Peyer's patch (tissue), 4 donors: Measurements from ENCODE around the gene TMEM150B. TPM values are rescaled to one million over a fixed set of nuclear protein-coding genes. Genes with fewer than 3 reads are reported as not detected.

Experiments used
- DNase-seq, 3 donors: peaks; one replicate each; pipeline ENCODE4 v3.0.0-alpha.2; 2017 to 2019
- H3K27ac ChIP-seq, 4 donors: fragments of 200-600 bp; sonication (generic); one replicate each; pipeline ENCODE4 v1.5.1; 2016 to 2019
- H3K27me3 ChIP-seq, 2 donors: fragments of 200-600 bp; sonication (generic); one replicate each; pipeline ENCODE4 v1.5.1; 2019
- H3K36me3 ChIP-seq, 3 donors: fragments of 200-600 bp; sonication (generic); one replicate each; pipeline ENCODE4 v1.5.1; 2016 to 2019
- H3K4me1 ChIP-seq, 4 donors: fragments of 200-600 bp; sonication (generic); one replicate each; pipeline ENCODE4 v1.5.1; 2016 to 2019
- H3K4me3 ChIP-seq, 4 donors: fragments of 200-600 bp; sonication (generic); 1 replicate in 3 of 4; 2 replicates in 1 of 4; pipeline ENCODE4 v1.5.1; 2016 to 2019; ENCODE audit warnings: mild to moderate bottlenecking in 1 of 4
- H3K9me3 ChIP-seq, 4 donors: fragments of 200-600 bp; sonication (generic); one replicate each; pipeline ENCODE4 v1.5.1; 2016 to 2019; ENCODE audit warnings: mild to moderate bottlenecking in 1 of 4
- CTCF ChIP-seq, 6 experiments: fragments of 450-650 bp in 4 of 6; fragments of 200-600 bp in 2 of 6; sonication (generic) in 1 of 6; IDR thresholded peaks; one replicate each; pipeline ENCODE4 v1.5.1; 2017 to 2019; ENCODE audit warnings: antibody characterized with exemption in 6 of 6, mild to moderate bottlenecking in 3 of 6, moderate library complexity in 1 of 6
- POLR2A ChIP-seq, 2 donors: fragments of 450-650 bp; IDR thresholded peaks; one replicate each; pipeline ENCODE4 v1.5.1; 2017; ENCODE audit warnings: antibody characterized with exemption in 2 of 2, mild to moderate bottlenecking in 2 of 2, moderate library complexity in 2 of 2
- total RNA-seq, 4 donors: library from RNA; depleted of rRNA; stranded (reverse); fragments of >200 nt; gene quantifications; one replicate each; pipeline ENCODE4 v1.1.0, GENCODE V29; 2016

Gene TMEM150B
- total RNA-seq, 4 donors from 2014 or later = 26.4 to 235 (median 199) TPM

GRCh38 chr19:55279770-55280643, 45.1 kb downstream of the TMEM150B start, which contains the start of gene HSPBP1:
HSPBP1 (minus strand) TSS chr19:55280110; CDS start chr19:55279608, 502 bp downstream.
- Histone ChIP-seq H3K27me3 (no peaks in the 10 kb centered on the region), H3K4me3 (peak within 1 kb of the TSS; percentile 50 to 77 (median 66)), H3K27ac (peak within 1 kb of the TSS; percentile 51 to 82 (median 74)), H3K4me1 (peaks cover 4 to 36% (median 22%) of the 10 kb centered on the region in 4 donors), H3K36me3 (no peaks in the 10 kb centered on the region), H3K9me3 (no peaks in the 10 kb centered on the region)
- TF ChIP-seq CTCF (IDR thresholded peaks at IDR 0.05) (no peak), POLR2A (IDR thresholded peaks at IDR 0.05) (no peak)
- DNase-seq = peak; percentile 93 to 98 (median 98)

GRCh38 chr19:55279340-55279739, 45.8 kb downstream of the TMEM150B start:
- no peaks in the 10 kb centered on the region for H3K27me3 ChIP-seq
- peaks cover 4 to 33% (median 22%) of the 10 kb centered on the region in 4 donors for H3K4me1 ChIP-seq
- H3K36me3 ChIP-seq = peaks cover 0 to 4% (median 0%) of the 10 kb centered on the region in 3 donors
- H3K4me3 ChIP-seq = peak overlapping the region; percentile 50 to 77 (median 66)
- H3K9me3 ChIP-seq = no peaks in the 10 kb centered on the region
- TF ChIP-seq CTCF (IDR thresholded peaks at IDR 0.05) (no peak), POLR2A (IDR thresholded peaks at IDR 0.05) (no peak)
- no peak for DNase-seq
- H3K27ac ChIP-seq = peak overlapping the region; percentile 51 to 82 (median 74)

- H3K27ac ChIP-seq = no peak overlapping the region
- H3K4me3 ChIP-seq = no peak overlapping the region
- H3K36me3 ChIP-seq = peaks cover 0 to 12% (median 0%) of the 10 kb centered on the region in 3 donors
- no peaks in the 10 kb centered on the region for H3K9me3 ChIP-seq
- no peaks in the 10 kb centered on the region for H3K27me3 ChIP-seq
- no peak for DNase-seq
- no peak for TF ChIP-seq CTCF (IDR thresholded peaks at IDR 0.05)
- peaks cover 4 to 32% (median 21%) of the 10 kb centered on the region in 4 donors for H3K4me1 ChIP-seq
Measured at GRCh38 chr19:55278391-55279135, 46.6 kb downstream of the TMEM150B start.

GRCh38 chr19:55277494-55277893, 47.6 kb downstream of the TMEM150B start:
- no peaks in the 10 kb centered on the region for H3K27me3 ChIP-seq
- peak overlapping the region in 1 of 4 donors; percentile 68 for H3K27ac ChIP-seq
- H3K4me1 ChIP-seq = peaks cover 4 to 32% (median 21%) of the 10 kb centered on the region in 4 donors
- H3K36me3 ChIP-seq = peaks cover 0 to 21% (median 0%) of the 10 kb centered on the region in 3 donors
- H3K9me3 ChIP-seq = no peaks in the 10 kb centered on the region
- TF ChIP-seq POLR2A (IDR thresholded peaks at IDR 0.05) = no peak
- no peak for TF ChIP-seq CTCF (IDR thresholded peaks at IDR 0.05)
- H3K4me3 ChIP-seq = no peak overlapping the region
- DNase-seq = no peak

- no peak for DNase-seq
- Histone ChIP-seq H3K4me3 (no peak overlapping the region), H3K9me3 (no peaks in the 10 kb centered on the region), H3K36me3 (peaks cover 0 to 26% (median 0%) of the 10 kb centered on the region in 3 donors), H3K27me3 (no peaks in the 10 kb centered on the region), H3K4me1 (peaks cover 4 to 32% (median 21%) of the 10 kb centered on the region in 4 donors), H3K27ac (peak overlapping the region; percentile 36 to 68 (median 60))
- no peak for TF ChIP-seq POLR2A (IDR thresholded peaks at IDR 0.05)
- no peak for TF ChIP-seq CTCF (IDR thresholded peaks at IDR 0.05)
Measured at GRCh38 chr19:55276720-55277430, 48.3 kb downstream of the TMEM150B start.
